Sigmoid colon (tissue), 4 donors: ENCODE measurements around the gene HEXB.
A peak's percentile ranks its signal among the peaks of the same experiment; 100 is the strongest.

Source experiments
- EP300 ChIP-seq, 4 donors: sonication (generic); formaldehyde crosslinking; IDR thresholded peaks; one replicate each; pipeline ENCODE4 v1.6.1; 2017; ENCODE audit warnings: antibody characterized with exemption in 4 of 4
- POLR2A ChIP-seq, 2 donors: fragments of 450-650 bp; IDR thresholded peaks; one replicate each; pipeline ENCODE4 v1.6.1; 2016; ENCODE audit warnings: antibody characterized with exemption in 2 of 2, mild to moderate bottlenecking in 2 of 2, moderate library complexity in 2 of 2
- POLR2AphosphoS5 ChIP-seq, 4 donors: sonication (generic); formaldehyde crosslinking; IDR thresholded peaks; one replicate each; pipeline ENCODE4 v1.6.1; 2017; ENCODE audit warnings: antibody characterized with exemption in 4 of 4
- TF ChIP-seq, protein P1 (sequence below), 4 experiments: fragments of 450-650 bp in 3 of 4; fragments of 200-600 bp in 1 of 4; IDR thresholded peaks; one replicate each; pipeline ENCODE4 v1.5.1; 2016 to 2019; ENCODE audit warnings: antibody characterized with exemption in 4 of 4, mild to moderate bottlenecking in 3 of 4, moderate library complexity in 2 of 4

DNA sequence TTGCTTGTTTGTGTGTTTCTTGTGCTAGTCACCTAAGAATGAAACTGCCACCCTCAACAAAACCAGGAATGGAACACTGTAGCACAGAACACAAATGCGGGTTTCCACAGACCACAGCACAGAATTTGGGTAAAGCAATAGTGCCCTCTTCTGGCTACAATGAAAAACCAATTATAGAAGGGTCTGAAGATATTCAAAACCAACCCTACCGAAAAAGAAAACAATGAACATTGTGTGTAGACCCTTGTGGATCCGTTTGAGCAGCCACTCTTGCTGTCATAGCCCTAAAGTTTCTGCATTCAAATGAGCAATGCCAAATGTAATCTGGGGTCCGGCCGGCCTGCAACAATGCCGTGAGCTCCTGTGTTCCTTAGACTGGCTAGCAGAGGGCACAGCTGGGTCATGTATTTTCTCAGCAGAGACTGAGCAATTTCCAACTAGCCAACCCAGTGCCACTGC is 36.2 kb upstream of the HEXB start:
- TF ChIP-seq POLR2A (IDR thresholded peaks at IDR 0.05) (no peak), EP300 (IDR thresholded peaks at IDR 0.05) (no peak), POLR2AphosphoS5 (IDR thresholded peaks at IDR 0.05) (no peak)
- TF ChIP-seq, protein P1, sequence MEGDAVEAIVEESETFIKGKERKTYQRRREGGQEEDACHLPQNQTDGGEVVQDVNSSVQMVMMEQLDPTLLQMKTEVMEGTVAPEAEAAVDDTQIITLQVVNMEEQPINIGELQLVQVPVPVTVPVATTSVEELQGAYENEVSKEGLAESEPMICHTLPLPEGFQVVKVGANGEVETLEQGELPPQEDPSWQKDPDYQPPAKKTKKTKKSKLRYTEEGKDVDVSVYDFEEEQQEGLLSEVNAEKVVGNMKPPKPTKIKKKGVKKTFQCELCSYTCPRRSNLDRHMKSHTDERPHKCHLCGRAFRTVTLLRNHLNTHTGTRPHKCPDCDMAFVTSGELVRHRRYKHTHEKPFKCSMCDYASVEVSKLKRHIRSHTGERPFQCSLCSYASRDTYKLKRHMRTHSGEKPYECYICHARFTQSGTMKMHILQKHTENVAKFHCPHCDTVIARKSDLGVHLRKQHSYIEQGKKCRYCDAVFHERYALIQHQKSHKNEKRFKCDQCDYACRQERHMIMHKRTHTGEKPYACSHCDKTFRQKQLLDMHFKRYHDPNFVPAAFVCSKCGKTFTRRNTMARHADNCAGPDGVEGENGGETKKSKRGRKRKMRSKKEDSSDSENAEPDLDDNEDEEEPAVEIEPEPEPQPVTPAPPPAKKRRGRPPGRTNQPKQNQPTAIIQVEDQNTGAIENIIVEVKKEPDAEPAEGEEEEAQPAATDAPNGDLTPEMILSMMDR (IDR thresholded peaks at IDR 0.05), result peak; percentile 29 to 72 (median 69)
